Measurements from ENCODE around the gene SHPK.

SHPK gene

GRCh38 chr17:3594051-3594800, 41.8 kb downstream of the SHPK start:
- no peak overlapping the region for H3K27ac ChIP-seq

DNA sequence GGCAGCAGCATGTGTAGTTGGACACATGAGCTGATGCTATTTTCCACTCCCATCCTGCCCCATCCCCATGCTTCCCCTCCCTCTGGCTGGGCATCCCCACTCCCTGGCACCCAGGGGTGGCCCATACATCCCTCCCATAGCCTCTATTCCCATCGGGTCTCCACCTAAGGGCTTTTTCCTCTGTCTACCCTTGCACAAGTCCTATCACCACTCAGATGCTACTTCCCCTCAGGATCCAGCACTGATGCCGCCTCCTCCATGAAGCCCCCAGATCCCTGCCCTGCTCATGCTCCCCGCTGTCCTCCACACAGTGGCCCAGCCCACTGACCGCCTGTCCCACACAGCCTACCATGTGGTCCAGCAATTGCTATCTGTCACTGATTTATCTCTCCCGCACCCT, 42.7 kb downstream of the SHPK start:
- TF ChIP-seq CTCF (conservative IDR thresholded peaks at IDR 0.05), result no peak
- TF ChIP-seq ZFX (IDR thresholded peaks at IDR 0.05), result no peak

More at GRCh38 chr17:3594051-3594800, 41.8 kb downstream of the SHPK start:
- TF ChIP-seq ZFX (IDR thresholded peaks at IDR 0.05) (no peak), CTCF (conservative IDR thresholded peaks at IDR 0.05) (no peak)

DNA sequence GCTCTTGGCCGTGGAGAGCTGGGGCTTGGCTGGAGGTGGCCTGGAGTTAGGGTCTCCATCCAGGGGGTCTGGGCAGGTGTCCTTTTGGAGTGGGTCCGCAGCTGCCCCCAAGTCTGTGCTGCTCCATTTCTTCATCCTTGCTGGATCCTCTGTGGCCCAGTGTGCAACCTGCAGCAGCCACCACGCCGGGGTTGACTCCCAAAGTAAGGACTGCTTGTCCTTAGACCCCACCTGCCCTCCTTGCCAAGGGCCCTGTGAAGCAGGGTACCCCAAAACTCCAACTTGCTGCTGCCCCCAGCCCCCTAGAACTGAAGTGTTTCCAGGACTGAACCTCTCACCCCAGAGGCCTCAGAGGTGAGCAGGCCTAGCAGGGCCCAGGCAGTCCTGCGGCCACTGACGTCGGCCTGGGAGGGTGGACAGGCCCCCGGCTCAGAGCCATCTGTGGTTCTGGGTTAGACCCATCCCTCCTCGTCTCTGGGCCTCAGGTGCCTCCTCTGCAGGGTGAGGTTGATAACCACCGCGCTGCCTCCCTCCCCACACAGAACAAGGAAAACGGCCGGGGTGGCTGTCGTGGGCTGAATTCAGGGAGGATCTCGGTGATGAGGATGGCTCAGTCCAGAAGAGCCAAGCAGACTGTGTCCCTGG, 43.7 kb downstream of the SHPK start:
- no peak overlapping the region for H3K27ac ChIP-seq
- TF ChIP-seq CTCF (conservative IDR thresholded peaks at IDR 0.05), result no peak
- TF ChIP-seq ZFX (IDR thresholded peaks at IDR 0.05), result no peak

More for the DNA sequence above, 42.7 kb downstream of the SHPK start:
- H3K27ac ChIP-seq, result no peak overlapping the region

- H3K27ac ChIP-seq, result no peak overlapping the region
- no peak for TF ChIP-seq CTCF (conservative IDR thresholded peaks at IDR 0.05)
- TF ChIP-seq ZFX (IDR thresholded peaks at IDR 0.05), result no peak
Observed at GRCh38 chr17:3590768-3591167, 45.3 kb downstream of the SHPK start.

- no peak overlapping the region for H3K27ac ChIP-seq
- no peak for TF ChIP-seq ZFX (IDR thresholded peaks at IDR 0.05)
- no peak for TF ChIP-seq CTCF (conservative IDR thresholded peaks at IDR 0.05)
Observed at GRCh38 chr17:3590231-3590630, 45.8 kb downstream of the SHPK start.

DNA sequence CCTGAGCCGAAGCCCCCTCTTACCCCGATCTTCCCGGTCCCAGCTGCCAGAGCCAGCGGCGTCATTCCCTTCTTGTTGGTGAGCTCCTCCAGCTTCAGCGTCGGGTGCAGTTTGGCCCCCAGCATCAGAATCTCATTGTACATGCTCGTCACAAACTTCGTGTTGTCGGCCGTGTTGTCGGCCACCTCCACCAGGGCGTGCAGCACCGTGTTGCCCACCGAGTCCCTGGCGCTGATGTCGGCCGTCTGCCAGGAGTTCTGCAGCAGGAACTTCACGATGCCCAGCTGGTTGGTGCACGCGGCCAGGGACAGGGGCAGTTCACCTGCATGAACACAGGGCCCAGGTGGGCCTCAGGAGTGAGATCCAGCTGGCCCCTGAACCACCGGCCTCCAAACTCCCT, 46.3 kb downstream of the SHPK start:
- TF ChIP-seq CTCF (conservative IDR thresholded peaks at IDR 0.05) (no peak), ZFX (IDR thresholded peaks at IDR 0.05) (no peak)
- no peak overlapping the region for H3K27ac ChIP-seq

- H3K27ac ChIP-seq, result no peak overlapping the region
- no peak for TF ChIP-seq CTCF (conservative IDR thresholded peaks at IDR 0.05)
Observed at GRCh38 chr17:3585826-3586225, 50.2 kb downstream of the SHPK start.

All from C4-2B (cell line).